Left ventricle myocardium inferior (tissue), 1 donor: ENCODE data around the gene B3GNT9. TPM values are rescaled to one million over a fixed set of nuclear protein-coding genes. Genes with fewer than 3 reads are reported as not detected.

Experiments used
- DNase-seq: peaks from one replicate; pipeline ENCODE4 v3.0.0-alpha.2; 2020
- H3K27ac ChIP-seq: fragments of 200-600 bp; replicated peaks from 2 replicates; pipeline ENCODE4 v1.8.0; 2021
- H3K27me3 ChIP-seq: fragments of 200-600 bp; 2 replicates; pipeline ENCODE4 v1.8.0; 2021; ENCODE audit warnings: low read depth
- H3K36me3 ChIP-seq: fragments of 200-600 bp; 2 replicates; pipeline ENCODE4 v1.8.0; 2021
- H3K4me1 ChIP-seq: fragments of 200-600 bp; 2 replicates; pipeline ENCODE4 v1.8.0; 2021
- H3K4me3 ChIP-seq: fragments of 200-600 bp; 2 replicates; pipeline ENCODE4 v1.8.0; 2021; ENCODE audit warnings: mild to moderate bottlenecking, moderate library complexity
- H3K9me3 ChIP-seq: fragments of 200-600 bp; replicated peaks from 2 replicates; pipeline ENCODE4 v1.8.0; 2021
- CTCF ChIP-seq: fragments of 200-600 bp; IDR thresholded peaks from 2 replicates; pipeline ENCODE4 v1.8.0; 2021; ENCODE audit warnings: antibody characterized with exemption, mild to moderate bottlenecking, borderline replicate concordance
- intact Hi-C: fragments of 100-400 bp; cut with micrococcal nuclease; formaldehyde crosslinking; loops from one replicate; pipeline ENCODE4 v1.11.0; 2022
- total RNA-seq: library from RNA; stranded (reverse); fragmentation: NEBNext Ultra II Directional; extraction: Animal tissue kit (Norgen Biotek cat#: 25700); gene quantifications from one replicate; pipeline ENCODE4 v1.2.1, GENCODE V29; 2021
- donor health status: DM: no; HTN: yes; CAD: no; lungs with severe emphysema.

The B3GNT9 gene
- total RNA-seq, 1 donor from 2014 or later: 9.8 TPM

- H3K36me3 ChIP-seq: peaks cover 29% of the 10 kb centered on the region
- peak overlapping the region; percentile 75 for H3K4me3 ChIP-seq
- TF ChIP-seq CTCF: no peak
- peak overlapping the region; percentile 82 for H3K27ac ChIP-seq
- H3K4me1 ChIP-seq: peaks cover 28% of the 10 kb centered on the region
- intact Hi-C loops: loop anchor here (5.0 kb wide), 1 partner anchor 173 kb away; no protein-coding TSS in a partner anchor
- peak; percentile 56 for DNase-seq
- no peaks in the 10 kb centered on the region for H3K9me3 ChIP-seq
- peaks cover 12% of the 10 kb centered on the region for H3K27me3 ChIP-seq
These were observed 558 bp downstream of the B3GNT9 start for GRCh38 chr16:67150047-67150832.

DNA sequence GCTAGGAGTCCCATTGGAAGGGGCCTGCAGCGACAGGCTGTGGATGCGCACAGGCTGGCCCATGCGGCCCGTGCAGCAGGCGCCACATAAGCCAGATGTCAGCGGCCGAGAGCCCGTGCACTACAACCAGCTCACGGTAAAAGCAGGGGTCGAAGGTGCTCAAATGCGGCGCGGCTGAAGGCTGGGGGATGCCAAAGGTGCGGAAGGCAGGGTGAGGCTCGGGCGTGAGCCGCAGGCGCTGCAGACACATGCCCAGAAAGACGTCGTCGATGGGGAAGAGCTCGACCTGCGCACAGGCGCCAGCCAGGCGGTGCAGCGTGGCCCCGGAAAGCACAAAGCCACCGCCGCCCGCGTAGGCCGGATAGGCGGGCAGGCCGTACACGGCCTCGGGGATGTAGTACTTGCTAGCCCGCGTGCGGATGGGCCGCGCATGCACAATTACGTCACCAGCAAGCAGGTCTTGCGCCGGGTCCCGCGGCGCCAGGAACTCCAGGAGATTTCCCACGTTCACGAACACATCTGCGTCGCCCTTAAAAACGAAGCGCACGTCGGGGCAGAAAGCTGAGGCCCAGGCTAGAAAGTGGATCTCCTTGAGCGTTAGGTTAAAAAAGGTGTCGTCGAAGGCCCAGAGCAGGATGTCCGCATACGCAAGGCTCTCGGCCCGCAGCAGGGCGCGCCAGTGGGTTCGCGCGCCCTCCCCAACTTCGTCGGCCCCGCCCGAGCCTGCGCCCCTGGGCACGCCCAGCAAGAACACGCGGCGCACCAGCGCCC lies 1.3 kb downstream of the B3GNT9 start:
- peaks cover 20% of the 10 kb centered on the region for H3K4me1 ChIP-seq
- TF ChIP-seq CTCF: no peak
- H3K4me3 ChIP-seq: peak overlapping the region; percentile 75
- no peaks in the 10 kb centered on the region for H3K9me3 ChIP-seq
- intact Hi-C loops: loop anchor here (5.0 kb wide), 1 partner anchor 172 kb away; no protein-coding TSS in a partner anchor
- DNase-seq: no peak
- H3K27ac ChIP-seq: peak overlapping the region; percentile 82
- H3K27me3 ChIP-seq: peaks cover 12% of the 10 kb centered on the region
- peaks cover 37% of the 10 kb centered on the region for H3K36me3 ChIP-seq

DNA sequence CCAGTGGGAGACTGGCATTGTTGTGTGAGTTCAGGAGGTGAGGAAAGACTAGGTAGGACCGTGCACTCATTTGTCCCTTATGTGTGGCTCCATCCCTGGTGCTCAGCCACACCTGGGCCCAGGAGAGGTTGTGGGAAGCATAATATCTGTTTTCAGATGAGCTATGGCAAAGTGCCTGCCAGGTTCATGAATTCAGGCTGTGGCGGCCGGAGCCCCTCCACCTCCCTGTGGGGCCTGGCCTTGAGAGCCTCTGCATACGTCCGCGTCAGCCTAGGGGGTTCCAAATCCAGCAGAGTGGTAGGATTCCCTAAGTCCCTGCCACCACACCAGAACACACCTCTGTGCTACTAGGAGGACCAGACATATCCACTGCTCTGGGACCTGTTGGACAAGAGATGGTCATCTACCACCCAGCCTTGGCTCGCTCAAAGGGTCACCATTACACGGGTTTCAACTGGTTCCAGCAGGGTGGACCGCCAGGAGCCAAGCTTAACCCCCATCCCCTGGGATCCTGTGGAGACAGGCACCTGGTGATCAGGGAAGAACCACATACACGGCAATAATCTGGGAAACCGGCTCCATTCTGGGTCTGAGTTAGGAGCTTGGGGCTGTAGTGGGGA lies 2.0 kb downstream of the B3GNT9 start:
- Histone ChIP-seq H3K9me3 (no peaks in the 10 kb centered on the region), H3K4me1 (peaks cover 19% of the 10 kb centered on the region), H3K27ac (no peak overlapping the region), H3K4me3 (no peak overlapping the region), H3K27me3 (peaks cover 12% of the 10 kb centered on the region), H3K36me3 (peaks cover 44% of the 10 kb centered on the region)
- no peak for DNase-seq
- TF ChIP-seq CTCF: no peak
- intact Hi-C loops: no loop called here

DNA sequence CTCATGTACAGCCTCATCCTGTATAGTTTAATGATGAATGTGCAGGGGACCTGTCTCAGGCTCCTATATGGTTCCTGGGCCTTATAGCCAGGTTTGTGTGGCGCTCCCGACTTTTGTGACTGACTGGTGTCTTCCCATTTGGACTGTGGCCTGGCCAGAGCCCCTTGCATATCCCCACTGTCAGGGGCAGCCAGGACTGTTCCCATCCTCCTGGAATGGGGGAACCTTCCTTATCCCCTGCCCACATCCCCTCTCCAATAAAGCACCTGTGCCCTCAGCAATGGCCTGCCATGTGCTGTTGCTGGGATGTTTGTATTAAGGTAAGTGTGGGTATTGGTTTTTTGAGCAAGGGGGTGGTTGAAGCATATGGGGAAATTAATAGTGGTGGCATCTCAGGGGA lies 2.6 kb downstream of the B3GNT9 start:
- Histone ChIP-seq H3K4me1 (peaks cover 19% of the 10 kb centered on the region), H3K36me3 (peaks cover 49% of the 10 kb centered on the region), H3K9me3 (no peaks in the 10 kb centered on the region), H3K27ac (no peak overlapping the region), H3K4me3 (no peak overlapping the region), H3K27me3 (peaks cover 12% of the 10 kb centered on the region)
- TF ChIP-seq CTCF: no peak
- intact Hi-C loops: no loop called here
- DNase-seq: no peak

- Histone ChIP-seq H3K27ac (no peak overlapping the region), H3K27me3 (peaks cover 12% of the 10 kb centered on the region), H3K4me1 (peaks cover 19% of the 10 kb centered on the region), H3K36me3 (peaks cover 55% of the 10 kb centered on the region), H3K4me3 (no peak overlapping the region), H3K9me3 (no peaks in the 10 kb centered on the region)
- DNase-seq: no peak
- TF ChIP-seq CTCF: no peak
- intact Hi-C loops: no loop called here
These were observed 3.2 kb downstream of the B3GNT9 start for GRCh38 chr16:67147437-67148140.
